Measurements from ENCODE around the gene ST6GAL1.
"Not testable (repeated sequence)": the region's sequence is repeated elsewhere in the genome, so short reads cannot be mapped to it uniquely, and the experiment has no call there.

Gene ST6GAL1

DNA sequence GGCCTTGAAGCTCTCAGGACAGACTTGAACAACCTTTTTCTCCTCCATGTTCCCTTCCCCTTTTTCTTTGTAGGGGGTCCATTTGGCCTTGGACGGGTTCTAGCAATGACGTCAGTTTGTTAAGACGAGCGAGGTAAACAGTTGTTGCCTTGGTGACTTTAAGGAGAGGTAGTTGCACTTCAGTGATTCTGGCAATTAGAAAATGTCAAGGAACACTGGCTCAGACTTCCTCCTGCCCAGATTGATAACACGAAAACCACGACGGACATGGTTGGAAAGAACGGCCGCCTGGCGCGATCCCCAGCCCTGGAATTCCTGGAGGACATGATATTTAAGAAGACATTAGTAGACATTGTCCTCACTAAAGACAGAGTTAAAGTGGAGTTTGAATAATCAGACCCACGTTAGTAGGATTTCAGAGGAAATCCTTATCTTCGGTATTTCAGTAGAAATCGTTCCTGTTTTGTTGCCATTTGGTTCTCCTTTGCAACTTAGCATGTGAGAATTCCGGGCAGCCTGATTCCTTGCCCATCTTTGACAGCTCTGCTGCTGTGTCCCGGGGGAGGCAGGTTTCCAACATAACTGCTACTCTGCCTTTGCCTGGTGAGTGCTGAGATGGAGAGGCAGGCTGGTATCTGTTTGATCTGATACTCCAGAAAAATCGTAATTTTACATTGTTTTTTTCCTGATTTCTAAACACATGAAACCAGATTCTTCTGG, 87.3 kb downstream of the ST6GAL1 start:
- Histone ChIP-seq H3K4me1 (ENCODE audit: control insufficient read depth, low read depth, low read length) (no peaks in the 10 kb centered on the region), H3K9ac (ENCODE audit: low read length) (no peak overlapping the region), H3K4me3 (ENCODE audit: low read length) (no peak overlapping the region), H3K36me3 (ENCODE audit: control insufficient read depth, low read depth, low read length) (peaks cover 3% of the 10 kb centered on the region), H3K27ac (ENCODE audit: low read length) (no peak overlapping the region), H3K27me3 (ENCODE audit: control insufficient read depth, insufficient read depth, low read length) (no peaks in the 10 kb centered on the region), H3K9me3 (ENCODE audit: control insufficient read depth, low read depth, low read length) (no peaks in the 10 kb centered on the region)

DNA sequence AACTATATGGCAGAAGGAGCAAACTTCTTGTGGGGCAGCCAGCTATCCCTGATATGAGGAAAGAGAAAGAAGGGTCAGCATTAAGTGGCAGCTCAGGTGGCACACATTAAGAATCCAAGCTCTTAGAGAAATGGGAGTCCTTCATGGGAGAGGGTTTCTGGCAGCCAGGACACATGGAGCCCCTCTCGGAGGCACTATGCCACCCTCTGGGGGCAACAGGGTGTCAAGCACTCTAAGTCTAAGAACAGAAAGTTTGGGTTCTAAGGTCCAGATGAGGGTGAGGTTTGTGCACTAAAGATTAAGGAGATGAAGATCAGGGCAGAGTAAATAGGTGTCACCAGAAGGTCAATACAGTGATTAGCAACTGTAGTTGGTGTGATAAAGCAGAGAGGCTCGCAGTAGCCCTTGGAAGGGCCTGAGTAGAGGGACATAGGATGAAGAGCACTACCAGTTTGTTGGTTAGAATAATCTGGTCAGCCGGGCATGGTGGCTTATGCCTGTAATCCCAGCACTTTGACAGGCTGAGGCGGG, 89.3 kb downstream of the ST6GAL1 start:
- Histone ChIP-seq H3K9ac (ENCODE audit: low read length) (no peak overlapping the region), H3K27ac (ENCODE audit: low read length) (no peak overlapping the region), H3K36me3 (ENCODE audit: control insufficient read depth, low read depth, low read length) (no peaks in the 10 kb centered on the region), H3K27me3 (ENCODE audit: control insufficient read depth, insufficient read depth, low read length) (no peaks in the 10 kb centered on the region), H3K4me3 (ENCODE audit: low read length) (no peak overlapping the region), H3K4me1 (ENCODE audit: control insufficient read depth, low read depth, low read length) (no peaks in the 10 kb centered on the region), H3K9me3 (ENCODE audit: control insufficient read depth, low read depth, low read length) (no peaks in the 10 kb centered on the region)

DNA sequence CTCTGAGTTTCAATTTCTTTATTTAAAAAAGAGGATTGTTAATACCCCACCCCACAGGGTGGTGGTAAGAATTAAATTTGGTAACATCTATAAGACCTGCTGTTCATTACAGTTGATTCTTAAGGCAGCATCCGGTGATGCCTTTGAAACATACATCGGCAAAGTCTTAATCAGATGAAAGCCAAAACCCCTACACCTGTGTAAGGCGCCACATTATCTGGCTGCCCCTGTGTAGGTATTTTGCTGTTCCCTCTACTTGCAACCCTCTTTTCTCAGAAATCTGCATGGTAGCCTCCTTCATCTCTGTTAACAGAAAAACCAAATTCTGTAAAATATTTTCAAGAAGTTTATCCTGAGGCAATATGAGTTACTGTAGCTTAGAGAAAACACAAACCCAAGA, 90.0 kb downstream of the ST6GAL1 start:
- no peaks in the 10 kb centered on the region for H3K36me3 ChIP-seq (ENCODE audit: control insufficient read depth, low read depth, low read length)
- no peaks in the 10 kb centered on the region for H3K4me1 ChIP-seq (ENCODE audit: control insufficient read depth, low read depth, low read length)
- H3K9ac ChIP-seq (ENCODE audit: low read length) = no peak overlapping the region
- no peak overlapping the region for H3K4me3 ChIP-seq (ENCODE audit: low read length)
- H3K27me3 ChIP-seq (ENCODE audit: control insufficient read depth, insufficient read depth, low read length) = no peaks in the 10 kb centered on the region
- no peak overlapping the region for H3K27ac ChIP-seq (ENCODE audit: low read length)
- no peaks in the 10 kb centered on the region for H3K9me3 ChIP-seq (ENCODE audit: control insufficient read depth, low read depth, low read length)

GRCh38 chr3:187021748-187022402, 91.5 kb downstream of the ST6GAL1 start:
- no peak overlapping the region for H3K27ac ChIP-seq (ENCODE audit: low read length)

GRCh38 chr3:187022403-187023029, 92.2 kb downstream of the ST6GAL1 start:
- peaks cover 8% of the 10 kb centered on the region for H3K4me1 ChIP-seq (ENCODE audit: control insufficient read depth, low read depth, low read length)
- H3K27ac ChIP-seq (ENCODE audit: low read length) = no peak overlapping the region
- H3K27me3 ChIP-seq (ENCODE audit: control insufficient read depth, insufficient read depth, low read length) = no peaks in the 10 kb centered on the region
- H3K9ac ChIP-seq (ENCODE audit: low read length) = no peak overlapping the region
- H3K36me3 ChIP-seq (ENCODE audit: control insufficient read depth, low read depth, low read length) = no peaks in the 10 kb centered on the region
- no peaks in the 10 kb centered on the region for H3K9me3 ChIP-seq (ENCODE audit: control insufficient read depth, low read depth, low read length)
- H3K4me3 ChIP-seq (ENCODE audit: low read length) = no peak overlapping the region

More at GRCh38 chr3:187021748-187022402, 91.5 kb downstream of the ST6GAL1 start:
- Histone ChIP-seq H3K9ac (ENCODE audit: low read length) (no peak overlapping the region), H3K4me3 (ENCODE audit: low read length) (no peak overlapping the region), H3K9me3 (ENCODE audit: control insufficient read depth, low read depth, low read length) (no peaks in the 10 kb centered on the region), H3K27me3 (ENCODE audit: control insufficient read depth, insufficient read depth, low read length) (no peaks in the 10 kb centered on the region), H3K36me3 (ENCODE audit: control insufficient read depth, low read depth, low read length) (no peaks in the 10 kb centered on the region), H3K4me1 (ENCODE audit: control insufficient read depth, low read depth, low read length) (peaks cover 3% of the 10 kb centered on the region)

GRCh38 chr3:187023340-187023739, 93.0 kb downstream of the ST6GAL1 start:
- not testable (repeated sequence) for H3K9me3 ChIP-seq (ENCODE audit: control insufficient read depth, low read depth, low read length); H3K27me3 ChIP-seq (ENCODE audit: control insufficient read depth, insufficient read depth, low read length); H3K27ac ChIP-seq (ENCODE audit: low read length); H3K4me1 ChIP-seq (ENCODE audit: control insufficient read depth, low read depth, low read length); H3K36me3 ChIP-seq (ENCODE audit: control insufficient read depth, low read depth, low read length); H3K9ac ChIP-seq (ENCODE audit: low read length); H3K4me3 ChIP-seq (ENCODE audit: low read length)

- Histone ChIP-seq H3K27me3 (ENCODE audit: control insufficient read depth, insufficient read depth, low read length) (no peaks in the 10 kb centered on the region), H3K9me3 (ENCODE audit: control insufficient read depth, low read depth, low read length) (no peaks in the 10 kb centered on the region), H3K4me1 (ENCODE audit: control insufficient read depth, low read depth, low read length) (peaks cover 10% of the 10 kb centered on the region), H3K27ac (ENCODE audit: low read length) (no peak overlapping the region), H3K36me3 (ENCODE audit: control insufficient read depth, low read depth, low read length) (no peaks in the 10 kb centered on the region), H3K4me3 (ENCODE audit: low read length) (no peak overlapping the region), H3K9ac (ENCODE audit: low read length) (no peak overlapping the region)
These were observed 94.4 kb downstream of the ST6GAL1 start for GRCh38 chr3:187024536-187025226.

DNA sequence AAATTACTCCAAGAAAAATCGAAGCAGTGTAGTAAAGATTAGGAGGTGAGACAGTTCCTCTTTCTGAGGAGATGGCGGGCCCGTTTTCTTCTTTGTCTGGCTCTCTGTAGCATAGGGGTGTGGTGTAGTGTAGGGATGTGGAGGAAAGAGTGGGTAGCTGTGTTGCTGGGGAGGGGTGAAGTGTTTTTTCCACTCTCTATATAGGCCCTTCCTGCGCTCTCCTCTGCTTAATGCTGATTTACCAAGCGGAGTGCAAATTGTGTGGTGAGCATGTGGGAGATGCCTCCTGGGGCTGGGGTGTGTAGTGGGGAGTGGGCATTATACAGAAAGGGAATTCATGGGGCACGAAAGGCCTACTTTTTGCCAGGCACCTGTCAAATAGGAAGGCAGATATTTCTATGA, 94.9 kb downstream of the ST6GAL1 start:
- no peaks in the 10 kb centered on the region for H3K27me3 ChIP-seq (ENCODE audit: control insufficient read depth, insufficient read depth, low read length)
- H3K9ac ChIP-seq (ENCODE audit: low read length) = no peak overlapping the region
- no peaks in the 10 kb centered on the region for H3K36me3 ChIP-seq (ENCODE audit: control insufficient read depth, low read depth, low read length)
- H3K4me1 ChIP-seq (ENCODE audit: control insufficient read depth, low read depth, low read length) = peaks cover 10% of the 10 kb centered on the region
- no peaks in the 10 kb centered on the region for H3K9me3 ChIP-seq (ENCODE audit: control insufficient read depth, low read depth, low read length)
- no peak overlapping the region for H3K4me3 ChIP-seq (ENCODE audit: low read length)
- H3K27ac ChIP-seq (ENCODE audit: low read length) = no peak overlapping the region

GRCh38 chr3:187025656-187026316, 95.5 kb downstream of the ST6GAL1 start:
- H3K36me3 ChIP-seq (ENCODE audit: control insufficient read depth, low read depth, low read length) = no peaks in the 10 kb centered on the region
- no peaks in the 10 kb centered on the region for H3K9me3 ChIP-seq (ENCODE audit: control insufficient read depth, low read depth, low read length)
- peaks cover 10% of the 10 kb centered on the region for H3K4me1 ChIP-seq (ENCODE audit: control insufficient read depth, low read depth, low read length)
- H3K27me3 ChIP-seq (ENCODE audit: control insufficient read depth, insufficient read depth, low read length) = no peaks in the 10 kb centered on the region
- no peak overlapping the region for H3K27ac ChIP-seq (ENCODE audit: low read length)
- no peak overlapping the region for H3K4me3 ChIP-seq (ENCODE audit: low read length)
- no peak overlapping the region for H3K9ac ChIP-seq (ENCODE audit: low read length)

DNA sequence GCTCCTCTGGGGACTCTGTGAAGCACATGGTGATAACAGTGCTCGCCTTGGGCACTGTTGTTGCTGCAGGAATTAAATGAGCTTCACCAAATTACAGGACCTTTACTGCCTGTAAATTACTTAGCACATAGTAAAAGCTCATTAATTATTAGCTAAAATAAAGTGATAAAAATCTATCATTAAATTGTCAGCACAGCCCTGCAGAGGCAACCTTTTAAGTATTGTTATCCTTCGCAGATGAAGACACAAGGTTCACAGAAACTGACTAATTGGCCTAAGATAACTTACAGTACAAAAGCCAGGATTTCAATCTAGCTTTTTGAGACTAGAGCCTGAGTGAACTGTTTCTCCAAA, 96.0 kb downstream of the ST6GAL1 start:
- no peaks in the 10 kb centered on the region for H3K36me3 ChIP-seq (ENCODE audit: control insufficient read depth, low read depth, low read length)
- peaks cover 10% of the 10 kb centered on the region for H3K4me1 ChIP-seq (ENCODE audit: control insufficient read depth, low read depth, low read length)
- H3K9me3 ChIP-seq (ENCODE audit: control insufficient read depth, low read depth, low read length) = no peaks in the 10 kb centered on the region
- H3K27me3 ChIP-seq (ENCODE audit: control insufficient read depth, insufficient read depth, low read length) = no peaks in the 10 kb centered on the region
- no peak overlapping the region for H3K27ac ChIP-seq (ENCODE audit: low read length)
- no peak overlapping the region for H3K9ac ChIP-seq (ENCODE audit: low read length)
- H3K4me3 ChIP-seq (ENCODE audit: low read length) = no peak overlapping the region
